Esophagus squamous epithelium (tissue), 5 donors: ENCODE results near the gene AATK. TPM values are rescaled to one million over a fixed set of nuclear protein-coding genes. Genes with fewer than 3 reads are reported as not detected.

Experiments
- DNase-seq: peaks from one replicate; lab custom pipeline; 2025; lab: John Stamatoyannopoulos, UW
- H3K27ac ChIP-seq, 4 donors: fragments of 200-600 bp; sonication (generic); one replicate each; pipeline ENCODE4 v1.5.1; 2016 to 2019; ENCODE audit warnings: mild to moderate bottlenecking in 1 of 4
- H3K27me3 ChIP-seq, 4 donors: fragments of 200-600 bp; sonication (generic); 1 replicate in 3 of 4; 2 replicates in 1 of 4; pipeline versions ENCODE4 v1.5.1 to v1.6.0; 2017 to 2021; ENCODE audit warnings: antibody characterized with exemption in 1 of 4
- H3K36me3 ChIP-seq, 3 donors: fragments of 200-600 bp; sonication (generic); one replicate each; pipeline ENCODE4 v1.5.1; 2016 to 2019
- H3K4me1 ChIP-seq, 3 donors: fragments of 200-600 bp; sonication (generic); one replicate each; pipeline ENCODE4 v1.5.1; 2017 to 2019
- H3K4me3 ChIP-seq, 4 donors: fragments of 200-600 bp; sonication (generic); 1 replicate in 3 of 4; 2 replicates in 1 of 4; pipeline ENCODE4 v1.5.1; 2016 to 2019; ENCODE audit warnings: mild to moderate bottlenecking in 2 of 4, moderate library complexity in 1 of 4
- H3K9me3 ChIP-seq, 3 donors: fragments of 200-600 bp; sonication (generic); one replicate each; pipeline ENCODE4 v1.5.1; 2016 to 2019
- CTCF ChIP-seq, 6 experiments: fragments of 450-650 bp in 4 of 6; fragments of 200-600 bp in 2 of 6; sonication (generic) in 2 of 6; IDR thresholded peaks; one replicate each; pipeline ENCODE4 v1.5.1; 2016 to 2019; ENCODE audit warnings: antibody characterized with exemption in 6 of 6, mild to moderate bottlenecking in 4 of 6, moderate library complexity in 4 of 6
- POLR2A ChIP-seq, 4 donors: fragments of 450-650 bp; IDR thresholded peaks; one replicate each; pipeline ENCODE4 v1.6.1; 2017; ENCODE audit warnings: antibody characterized with exemption in 4 of 4, mild to moderate bottlenecking in 4 of 4, moderate library complexity in 3 of 4
- WGBS, 2 donors: methylation state at CpG; one replicate each; pipeline ENCODE4 v1.1.5; 2018; 5-methylcytosine and 5-hydroxymethylcytosine counted together
- intact Hi-C: fragments of 100-400 bp; cut with DNase I; formaldehyde crosslinking; loops from one replicate; pipeline ENCODE4 v1.15.0; 2022
- total RNA-seq, 4 donors: library from RNA; depleted of rRNA; stranded (reverse); fragments of >200 nt; gene quantifications; one replicate each; pipeline ENCODE4 v1.1.0, GENCODE V29; 2016
- donor health status: DM: yes; HTN: yes; CAD: no.

Gene AATK
- total RNA-seq, 4 donors from 2014 or later = 0.57 to 1.5 (median 0.70) TPM; not detected in 1

- no peak for TF ChIP-seq POLR2A (IDR thresholded peaks at IDR 0.05)
- TF ChIP-seq CTCF (IDR thresholded peaks at IDR 0.05) = no peak
- Histone ChIP-seq H3K9me3 (no peaks in the 10 kb centered on the region), H3K4me3 (no peak overlapping the region), H3K27me3 (no peaks in the 10 kb centered on the region), H3K27ac (peak overlapping the region; percentile 86 to 93 (median 91)), H3K4me1 (peaks cover 39 to 99% (median 60%) of the 10 kb centered on the region in 3 donors), H3K36me3 (peaks cover 7 to 86% (median 13%) of the 10 kb centered on the region in 3 donors)
- no peak for DNase-seq
- intact Hi-C loops = no loop called here
- WGBS, 2 donors = 53 to 87% methylated on average over 5 to 7 of the region's 26 CpGs
Observed at GRCh38 chr17:81084680-81085419, 81.2 kb downstream of the AATK start.

GRCh38 chr17:81083125-81083765 lies 82.8 kb downstream of the AATK start:
- 53 to 77% methylated on average over 4 to 11 of the region's 27 CpGs for WGBS, 2 donors
- TF ChIP-seq POLR2A (IDR thresholded peaks at IDR 0.05) (no peak), CTCF (IDR thresholded peaks at IDR 0.05) (no peak)
- H3K36me3 ChIP-seq = peaks cover 2 to 86% (median 7%) of the 10 kb centered on the region in 3 donors
- H3K27me3 ChIP-seq = no peaks in the 10 kb centered on the region
- no peak overlapping the region for H3K4me3 ChIP-seq
- H3K27ac ChIP-seq = peak overlapping the region; percentile 80 to 93 (median 84)
- no peak for DNase-seq
- intact Hi-C loops = no loop called here
- peaks cover 29 to 85% (median 53%) of the 10 kb centered on the region in 3 donors for H3K4me1 ChIP-seq
- H3K9me3 ChIP-seq = no peaks in the 10 kb centered on the region

- peaks cover 0 to 80% (median 4%) of the 10 kb centered on the region in 3 donors for H3K36me3 ChIP-seq
- H3K9me3 ChIP-seq = no peaks in the 10 kb centered on the region
- H3K27ac ChIP-seq = peak overlapping the region; percentile 80 to 93 (median 84)
- H3K4me1 ChIP-seq = peaks cover 29 to 77% (median 47%) of the 10 kb centered on the region in 3 donors
- no peak for TF ChIP-seq POLR2A (IDR thresholded peaks at IDR 0.05)
- H3K4me3 ChIP-seq = no peak overlapping the region
- intact Hi-C loops = no loop called here
- DNase-seq = no peak
- no peaks in the 10 kb centered on the region for H3K27me3 ChIP-seq
- 49 to 64% methylated on average over 13 to 14 of the region's 33 CpGs for WGBS, 2 donors
Observed at GRCh38 chr17:81082177-81083073, 83.6 kb downstream of the AATK start.

GRCh38 chr17:81081222-81082176 lies 84.5 kb downstream of the AATK start:
- DNase-seq = no peak
- Histone ChIP-seq H3K27me3 (no peaks in the 10 kb centered on the region), H3K36me3 (peaks cover 4 to 80% (median 11%) of the 10 kb centered on the region in 3 donors), H3K27ac (peak overlapping the region; percentile 80 to 93 (median 84)), H3K9me3 (no peaks in the 10 kb centered on the region), H3K4me3 (no peak overlapping the region), H3K4me1 (peaks cover 29 to 67% (median 42%) of the 10 kb centered on the region in 3 donors)
- TF ChIP-seq POLR2A (IDR thresholded peaks at IDR 0.05) (no peak), CTCF (IDR thresholded peaks at IDR 0.05) (no peak)
- WGBS, 2 donors = 51 to 68% methylated on average over 5 to 12 of the region's 33 CpGs
- intact Hi-C loops = no loop called here
